ENCODE results near the gene MESD. TPM values are rescaled to one million over a fixed set of nuclear protein-coding genes. Genes with fewer than 3 reads are reported as not detected.
A peak's percentile ranks its signal among the peaks of the same experiment; 100 is the strongest.

The MESD gene
- total RNA-seq, 2 donors from 2014 or later: 28.0 to 33.9 TPM

DNA sequence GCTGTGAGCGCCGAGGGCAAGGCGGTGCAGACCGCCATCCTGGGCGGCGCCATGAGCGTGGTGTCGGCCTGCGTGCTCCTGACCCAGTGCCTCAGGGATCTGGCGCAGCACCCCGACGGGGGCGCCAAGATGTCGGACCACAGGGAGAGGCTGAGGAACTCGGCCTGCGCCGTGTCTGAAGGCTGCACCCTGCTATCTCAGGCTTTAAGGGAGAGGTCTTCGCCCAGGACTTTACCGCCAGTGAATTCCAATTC, 13.4 kb upstream of the MESD start:
- H3K4me1 ChIP-seq (replicated peaks): peaks cover 9% of the 10 kb centered on the region

DNA sequence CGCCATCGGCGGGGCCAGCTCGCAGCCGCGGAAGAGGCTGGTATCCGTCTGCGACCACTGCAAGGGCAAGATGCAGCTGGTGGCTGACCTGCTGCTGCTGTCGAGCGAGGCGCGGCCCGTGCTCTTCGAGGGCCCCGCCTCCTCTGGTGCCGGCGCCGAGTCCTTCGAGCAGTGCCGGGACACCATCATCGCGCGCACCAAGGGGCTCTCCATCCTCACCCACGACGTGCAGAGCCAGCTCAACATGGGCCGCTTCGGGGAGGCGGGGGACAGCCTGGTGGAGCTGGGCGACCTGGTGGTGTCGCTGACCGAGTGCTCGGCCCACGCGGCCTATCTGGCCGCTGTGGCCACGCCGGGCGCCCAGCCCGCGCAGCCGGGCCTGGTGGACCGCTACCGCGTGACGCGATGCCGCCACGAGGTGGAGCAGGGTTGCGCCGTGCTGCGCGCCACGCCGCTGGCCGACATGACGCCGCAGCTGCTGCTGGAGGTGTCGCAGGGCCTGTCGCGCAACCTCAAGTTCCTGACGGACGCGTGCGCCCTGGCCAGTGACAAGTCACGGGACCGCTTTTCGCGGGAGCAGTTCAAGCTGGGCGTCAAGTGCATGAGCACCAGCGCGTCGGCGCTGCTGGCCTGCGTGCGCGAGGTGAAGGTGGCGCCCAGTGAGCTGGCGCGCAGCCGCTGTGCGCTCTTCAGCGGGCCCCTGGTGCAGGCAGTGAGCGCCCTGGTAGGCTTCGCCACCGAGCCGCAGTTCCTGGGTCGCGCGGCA, 12.9 kb upstream of the MESD start:
- Histone ChIP-seq H3K4me1 (replicated peaks) (peaks cover 6% of the 10 kb centered on the region), H3K9me3 (no peaks in the 10 kb centered on the region), H3K27ac (peak overlapping the region in 1 of 2 donors; percentile 95), H3K4me3 (peak overlapping the region; percentile 90 to 96), H3K27me3 (replicated peaks; ENCODE audit: insufficient read depth) (no peaks in the 10 kb centered on the region), H3K36me3 (no peaks in the 10 kb centered on the region)
- DNase-seq (ENCODE audit: low spot score): no peak
- intact Hi-C loops (cut with DNase I): no loop called here
- TF ChIP-seq POLR2A (IDR thresholded peaks at IDR 0.05): no peak
- TF ChIP-seq POLR2AphosphoS5 (IDR thresholded peaks at IDR 0.05): no peak
- no peak for TF ChIP-seq CTCF (IDR thresholded peaks at IDR 0.05)
- WGBS: 84% methylated on average over 50 of the region's 89 CpGs

More for the DNA sequence above, 13.4 kb upstream of the MESD start:
- intact Hi-C loops (cut with DNase I): no loop called here
- no peak for DNase-seq (ENCODE audit: low spot score)
- H3K4me3 ChIP-seq: peak overlapping the region in 1 of 2 donors; percentile 96
- no peaks in the 10 kb centered on the region for H3K27me3 ChIP-seq (replicated peaks; ENCODE audit: insufficient read depth)
- 94% methylated on average over 17 of the region's 19 CpGs for WGBS
- no peaks in the 10 kb centered on the region for H3K36me3 ChIP-seq
- no peak overlapping the region for H3K27ac ChIP-seq
- TF ChIP-seq POLR2A (IDR thresholded peaks at IDR 0.05): no peak
- no peak for TF ChIP-seq CTCF (IDR thresholded peaks at IDR 0.05)
- TF ChIP-seq POLR2AphosphoS5 (IDR thresholded peaks at IDR 0.05): no peak
- no peaks in the 10 kb centered on the region for H3K9me3 ChIP-seq

GRCh38 chr15:81002009-81002330, 12.4 kb upstream of the MESD start:
- Histone ChIP-seq H3K9me3 (no peaks in the 10 kb centered on the region), H3K4me3 (peak overlapping the region; percentile 90 to 96), H3K27ac (peak overlapping the region; percentile 95 to 98), H3K27me3 (replicated peaks; ENCODE audit: insufficient read depth) (no peaks in the 10 kb centered on the region), H3K36me3 (no peaks in the 10 kb centered on the region), H3K4me1 (replicated peaks) (peaks cover 3% of the 10 kb centered on the region)
- DNase-seq (ENCODE audit: low spot score): no peak
- 7% methylated on average over 21 of the region's 42 CpGs for WGBS
- intact Hi-C loops (cut with DNase I): no loop called here
- TF ChIP-seq POLR2A (IDR thresholded peaks at IDR 0.05): no peak

GRCh38 chr15:81001152-81002008, 11.8 kb upstream of the MESD start:
- TF ChIP-seq CTCF (IDR thresholded peaks at IDR 0.05): no peak
- TF ChIP-seq POLR2A (IDR thresholded peaks at IDR 0.05): no peak
- TF ChIP-seq POLR2AphosphoS5 (IDR thresholded peaks at IDR 0.05): no peak
- intact Hi-C loops (cut with DNase I): no loop called here
- WGBS: under 1% methylated on average over 40 of the region's 110 CpGs
- Histone ChIP-seq H3K36me3 (no peaks in the 10 kb centered on the region), H3K4me1 (replicated peaks) (peaks cover 3% of the 10 kb centered on the region), H3K4me3 (peak overlapping the region; percentile 90 to 96), H3K27me3 (replicated peaks; ENCODE audit: insufficient read depth) (no peaks in the 10 kb centered on the region), H3K27ac (peak overlapping the region; percentile 95 to 98), H3K9me3 (no peaks in the 10 kb centered on the region)
- DNase-seq (ENCODE audit: low spot score): peak; percentile 36

DNA sequence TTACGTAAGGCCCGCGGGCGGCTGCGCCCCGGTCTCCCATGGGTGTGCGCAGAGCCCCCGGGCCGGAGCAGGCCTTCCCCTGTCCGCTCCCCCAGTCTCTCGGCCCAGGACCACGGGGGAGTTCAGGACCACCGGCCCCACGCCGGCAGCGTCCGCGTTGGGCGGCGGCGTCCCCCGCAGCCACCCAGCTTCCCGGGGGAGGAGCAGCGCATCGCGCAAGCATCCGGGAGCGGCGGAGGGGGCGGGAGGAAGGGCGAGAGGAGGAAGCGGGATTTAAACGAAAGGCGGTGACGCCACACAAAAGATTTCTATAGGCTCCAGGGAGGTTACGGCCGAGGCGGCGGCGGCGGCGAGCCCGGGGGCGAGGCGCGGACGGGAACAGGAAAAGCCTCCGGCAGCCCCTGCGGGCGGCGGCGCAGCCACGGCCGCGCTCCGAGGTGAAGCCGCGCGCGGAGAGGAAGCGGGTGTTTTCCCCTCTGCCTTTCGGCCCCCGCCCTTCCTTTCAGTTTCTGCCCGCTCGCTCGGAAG, 11.1 kb upstream of the MESD start, which contains the start of gene TLNRD1:
Gene TLNRD1 (plus strand): TSS at position 300 of the 528 bp plus-strand sequence. CDS start 1,349 bp downstream, outside the sequence.
- intact Hi-C loops (cut with DNase I): no loop called here
- Histone ChIP-seq H3K4me1 (replicated peaks) (peaks cover 3% of the 10 kb centered on the region), H3K36me3 (no peaks in the 10 kb centered on the region), H3K27me3 (replicated peaks; ENCODE audit: insufficient read depth) (no peaks in the 10 kb centered on the region), H3K4me3 (peak within 1 kb of the TSS; percentile 90 to 96), H3K27ac (peak within 1 kb of the TSS; percentile 95 to 98), H3K9me3 (no peaks in the 10 kb centered on the region)
- under 1% methylated on average over 51 of the region's 66 CpGs for WGBS
- peak; percentile 90 for DNase-seq (ENCODE audit: low spot score)
- no peak for TF ChIP-seq CTCF (IDR thresholded peaks at IDR 0.05)
- peak; percentile 84 for TF ChIP-seq POLR2A (IDR thresholded peaks at IDR 0.05)
- TF ChIP-seq POLR2AphosphoS5 (IDR thresholded peaks at IDR 0.05): peak; percentile 87
